ENCODE results near the gene SPEG.

SPEG gene

GRCh38 chr2:219515874-219516629 is 81.4 kb downstream of the SPEG start:
- no peak for DNase-seq

DNA sequence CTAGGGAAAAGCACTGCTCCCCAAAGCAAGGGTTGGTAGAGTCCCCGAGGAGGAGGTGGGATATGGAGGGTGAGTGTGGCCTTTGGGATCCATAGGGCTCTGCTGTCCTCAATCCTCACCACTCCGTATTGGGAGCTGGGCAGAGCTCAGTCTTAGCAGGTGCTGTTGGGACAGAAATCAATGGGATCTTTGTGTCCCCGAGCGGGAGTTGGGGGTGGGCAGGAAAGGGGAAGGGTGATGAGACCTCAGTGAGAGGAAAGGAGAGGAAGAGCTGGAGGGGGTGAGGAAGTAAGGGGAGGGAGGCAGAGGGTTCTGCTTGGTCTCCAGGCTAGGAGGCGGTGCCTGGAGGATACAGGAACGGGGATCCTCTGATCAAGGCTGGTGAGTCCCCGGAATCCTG is 82.2 kb downstream of the SPEG start:
- no peak for DNase-seq

DNA sequence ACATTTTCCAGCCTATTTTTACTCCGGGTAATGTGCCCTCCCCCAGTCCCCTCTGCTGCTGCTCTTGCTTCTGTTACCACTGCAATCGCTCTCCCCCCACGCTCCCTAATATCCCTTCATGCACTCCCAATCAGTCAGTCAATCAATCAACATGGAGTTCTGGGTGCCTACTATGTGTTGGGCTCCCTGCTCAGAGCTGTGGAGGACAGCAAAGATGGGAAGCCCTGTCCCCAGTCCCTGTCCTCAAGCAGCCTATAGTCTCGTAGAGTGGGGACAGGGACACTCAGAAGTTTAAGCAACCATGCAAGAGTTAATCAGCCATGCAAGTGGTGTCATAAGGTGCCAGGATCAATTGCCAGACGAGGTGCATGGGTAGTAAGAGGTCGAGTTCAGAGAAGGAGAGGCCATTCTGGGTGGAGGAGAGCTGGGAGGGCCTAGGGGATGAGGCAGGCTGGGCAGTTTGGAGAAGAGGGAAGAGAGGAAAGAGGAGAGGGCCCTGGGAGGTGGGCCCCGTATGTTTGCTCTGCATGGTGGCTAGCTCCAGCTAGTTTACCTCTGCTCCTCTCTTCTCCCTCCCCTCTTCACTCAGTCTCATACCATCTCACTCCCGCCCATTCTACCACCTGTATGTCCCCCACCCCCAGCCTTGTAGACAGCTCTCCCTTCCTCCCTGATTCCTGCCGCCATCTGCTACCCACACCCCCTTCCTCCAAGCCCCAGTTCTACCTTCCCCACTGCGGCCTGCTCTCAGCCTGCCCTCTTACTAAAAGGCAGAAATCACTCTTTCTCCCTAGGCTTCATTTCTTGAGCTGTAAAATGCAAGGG is 83.5 kb downstream of the SPEG start:
- no peak for DNase-seq

GRCh38 chr2:219519526-219519916 is 84.9 kb downstream of the SPEG start:
- no peak for DNase-seq

GRCh38 chr2:219520079-219520478 is 85.4 kb downstream of the SPEG start:
- no peak for DNase-seq

DNA sequence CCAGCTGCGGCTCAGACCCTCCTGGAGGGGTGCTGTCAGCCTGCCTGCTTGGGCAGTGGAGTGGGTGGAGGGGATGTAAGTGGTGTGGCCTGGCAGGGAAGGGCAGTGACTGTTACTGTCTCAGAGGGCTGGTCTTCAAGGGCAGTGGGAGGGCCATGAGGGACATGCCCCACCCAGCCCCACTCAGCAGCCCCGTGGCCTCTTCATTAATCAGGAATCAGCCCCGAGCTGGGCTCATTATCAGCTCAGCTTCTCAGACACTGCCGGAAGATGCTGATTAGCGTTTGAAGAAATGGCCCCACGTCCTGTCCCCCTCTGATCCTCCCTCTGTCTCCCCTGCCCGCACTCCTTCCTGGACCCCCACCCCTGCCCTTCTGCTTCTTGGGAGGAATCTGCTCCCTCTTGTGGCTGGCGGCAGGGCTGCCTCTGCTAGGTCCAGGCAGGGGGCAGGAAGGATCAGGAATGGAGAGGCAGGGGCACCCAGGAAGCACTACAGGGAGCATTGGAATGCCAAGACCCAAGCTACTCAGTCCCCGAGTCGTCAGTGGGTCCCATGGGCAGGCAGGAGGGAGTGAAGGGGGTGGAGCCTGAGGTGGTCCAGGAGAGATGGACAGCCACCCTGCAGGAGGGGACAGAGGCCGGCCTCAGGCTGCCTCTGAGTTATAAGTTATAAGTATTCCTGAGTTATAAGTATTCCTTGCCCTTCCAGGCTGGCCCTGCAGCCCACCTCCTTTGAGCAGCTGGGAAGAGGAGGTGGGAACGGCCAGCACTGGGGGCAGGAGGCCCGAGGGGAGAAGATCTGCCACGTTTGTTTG is 86.6 kb downstream of the SPEG start:
- no peak for DNase-seq

- DNase-seq = no peak
Measured at GRCh38 chr2:219522111-219523030, 87.7 kb downstream of the SPEG start.

GRCh38 chr2:219523031-219523671 is 88.5 kb downstream of the SPEG start:
- DNase-seq = no peak

DNA sequence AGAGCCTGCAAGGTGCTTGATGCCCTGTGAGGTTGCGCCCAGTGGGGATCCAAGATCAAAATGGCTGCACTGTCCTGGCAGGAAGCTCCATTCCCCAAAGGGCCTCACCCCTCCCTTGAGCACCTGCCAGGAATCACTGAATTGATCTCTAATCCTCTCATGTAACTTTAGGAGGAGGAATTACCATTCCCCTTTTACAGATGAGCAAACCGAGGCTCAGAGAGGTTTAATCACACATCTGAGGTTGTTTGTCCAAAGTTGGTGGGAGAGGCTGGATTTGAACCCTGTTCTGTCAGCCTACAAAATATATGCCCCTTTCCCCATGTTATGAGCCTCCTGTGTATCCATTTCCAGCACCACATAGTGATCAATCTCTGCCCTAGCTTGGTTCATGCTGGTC is 90.2 kb downstream of the SPEG start:
- DNase-seq = no peak

- no peak for DNase-seq
Measured at GRCh38 chr2:219525533-219526232, 91.0 kb downstream of the SPEG start.

DNA sequence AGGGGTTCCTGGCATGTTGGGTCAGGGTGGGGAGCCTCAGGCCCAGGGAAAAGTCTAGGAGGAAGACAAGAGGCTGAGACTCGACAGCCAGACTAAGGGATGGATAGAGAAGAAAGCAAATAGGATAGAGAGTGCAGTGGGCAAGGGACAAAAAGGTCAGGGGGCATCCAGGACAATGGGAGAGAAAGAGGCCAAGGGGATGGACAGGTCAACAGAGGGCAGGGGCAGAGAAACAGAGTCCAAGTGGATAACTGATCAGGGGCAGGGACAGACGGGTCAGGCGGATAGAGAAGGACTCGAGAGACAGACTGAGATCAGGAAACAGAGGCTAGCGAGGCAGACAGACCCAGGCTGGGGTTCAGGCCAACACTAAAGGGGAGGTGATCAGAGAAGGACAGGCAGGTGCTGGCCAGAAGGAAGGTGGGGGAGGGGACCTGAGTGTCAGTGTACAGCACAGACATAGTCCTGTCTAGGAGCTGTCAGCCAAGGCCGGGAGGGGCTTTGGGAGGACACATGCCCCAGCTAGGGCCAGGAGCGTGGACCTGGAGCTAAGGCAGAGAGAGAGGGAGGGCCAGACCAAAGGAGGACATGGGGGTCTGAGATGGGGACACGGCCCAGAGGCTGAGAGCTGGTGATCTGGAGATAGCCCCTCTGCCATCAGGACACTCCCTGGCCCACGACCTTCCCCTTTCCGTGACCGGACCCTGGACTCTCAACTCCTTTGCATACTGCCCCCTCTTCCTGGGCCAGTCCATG is 91.9 kb downstream of the SPEG start:
- DNase-seq = no peak

DNA sequence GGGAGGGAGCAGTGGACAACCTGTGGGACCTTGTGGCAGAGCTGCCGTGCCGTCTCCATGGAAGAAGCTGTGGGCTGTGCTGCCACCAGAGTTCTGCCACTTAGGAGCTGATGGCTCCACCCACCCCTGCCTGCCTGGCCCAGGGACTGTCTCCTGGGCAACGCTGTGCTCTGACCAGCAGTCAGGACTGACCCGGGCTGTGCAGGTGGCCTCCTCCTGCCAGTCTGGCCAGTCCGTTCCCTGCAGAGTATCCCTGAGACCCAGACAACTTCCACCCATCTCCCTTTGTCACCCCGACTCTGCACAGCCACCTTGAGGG is 92.4 kb downstream of the SPEG start:
- DNase-seq = no peak

DNA sequence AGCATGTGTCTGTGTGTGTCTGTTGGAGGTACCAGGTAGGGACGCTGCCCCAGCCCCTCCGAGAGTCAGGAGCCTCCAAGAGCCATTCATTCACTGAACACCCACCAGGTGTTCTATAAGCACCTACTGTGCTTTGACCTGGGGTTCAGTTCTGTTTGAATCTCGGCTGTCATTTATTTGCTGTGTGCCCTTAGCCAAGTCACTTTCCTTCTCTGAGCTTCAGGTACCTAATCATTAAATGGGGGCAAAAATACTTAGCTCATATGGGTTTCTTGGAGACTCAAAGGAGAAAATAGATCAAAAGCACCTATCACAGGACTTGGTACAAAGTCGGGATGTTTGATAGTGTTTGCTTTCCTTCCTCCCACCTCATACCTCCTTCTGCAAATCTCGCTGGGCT is 92.8 kb downstream of the SPEG start:
- no peak for DNase-seq

GRCh38 chr2:219530048-219530963 is 95.7 kb downstream of the SPEG start:
- DNase-seq = peak; percentile 89

GRCh38 chr2:219531639-219532377 is 97.2 kb downstream of the SPEG start:
- DNase-seq = no peak

DNA sequence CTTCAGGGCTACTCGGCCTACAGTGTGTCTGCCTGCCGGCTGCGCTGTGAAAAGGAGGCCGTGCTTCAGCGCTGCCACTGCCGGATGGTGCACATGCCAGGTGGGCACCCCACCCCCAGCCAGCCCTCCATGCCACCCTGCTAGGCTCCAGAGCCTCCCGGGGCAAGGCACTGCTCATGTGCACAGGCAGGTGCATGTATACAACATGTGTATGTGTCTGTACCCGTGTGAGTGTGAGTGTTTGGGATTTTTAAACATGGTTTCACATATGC is 97.7 kb downstream of the SPEG start:
- no peak for DNase-seq

- DNase-seq = no peak
Measured at GRCh38 chr2:219533930-219534661, 99.5 kb downstream of the SPEG start.

DNA sequence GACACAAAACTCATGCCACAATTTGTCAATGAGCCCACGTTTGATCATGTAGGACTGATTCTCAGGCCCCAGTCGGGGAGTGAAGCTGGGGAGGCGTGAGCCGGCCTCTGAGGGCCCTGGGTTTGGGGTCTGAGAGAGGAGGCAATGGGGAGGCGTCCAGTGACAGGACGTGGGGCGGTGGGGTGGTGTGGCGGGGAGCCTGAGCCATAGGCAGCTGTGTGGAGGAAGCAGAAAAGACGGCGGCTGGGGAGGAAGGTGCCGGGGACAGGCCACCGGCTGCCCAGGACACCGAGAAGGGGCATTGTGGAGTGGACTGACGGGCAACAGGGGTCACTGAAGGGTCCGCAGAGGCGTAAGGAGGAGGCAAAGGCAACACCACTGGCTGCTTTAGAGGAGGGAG is 101.8 kb downstream of the SPEG start:
- DNase-seq = no peak

Data from left hindlimb (tissue), 1 donor.